DOHH2 (cell line): ENCODE results near the gene KCTD15.

Experiments
- EZH2phosphoT487 ChIP-seq: fragments of 200-600 bp; sonication (generic); IDR thresholded peaks from 2 replicates; pipeline ENCODE4 v1.6.1; 2017; ENCODE audit warnings: borderline replicate concordance, mild to moderate bottlenecking, antibody characterized with exemption, low read length, moderate library complexity, mixed read lengths
- TF ChIP-seq, protein P1 (sequence below): fragments of 200-600 bp; sonication (generic); IDR thresholded peaks from one replicate; pipeline ENCODE4 v1.5.1; 2014; ENCODE audit warnings: antibody characterized with exemption, mild to moderate bottlenecking, low read depth, low read length; ENCODE audit not compliant: poor library complexity, severe bottlenecking

DNA sequence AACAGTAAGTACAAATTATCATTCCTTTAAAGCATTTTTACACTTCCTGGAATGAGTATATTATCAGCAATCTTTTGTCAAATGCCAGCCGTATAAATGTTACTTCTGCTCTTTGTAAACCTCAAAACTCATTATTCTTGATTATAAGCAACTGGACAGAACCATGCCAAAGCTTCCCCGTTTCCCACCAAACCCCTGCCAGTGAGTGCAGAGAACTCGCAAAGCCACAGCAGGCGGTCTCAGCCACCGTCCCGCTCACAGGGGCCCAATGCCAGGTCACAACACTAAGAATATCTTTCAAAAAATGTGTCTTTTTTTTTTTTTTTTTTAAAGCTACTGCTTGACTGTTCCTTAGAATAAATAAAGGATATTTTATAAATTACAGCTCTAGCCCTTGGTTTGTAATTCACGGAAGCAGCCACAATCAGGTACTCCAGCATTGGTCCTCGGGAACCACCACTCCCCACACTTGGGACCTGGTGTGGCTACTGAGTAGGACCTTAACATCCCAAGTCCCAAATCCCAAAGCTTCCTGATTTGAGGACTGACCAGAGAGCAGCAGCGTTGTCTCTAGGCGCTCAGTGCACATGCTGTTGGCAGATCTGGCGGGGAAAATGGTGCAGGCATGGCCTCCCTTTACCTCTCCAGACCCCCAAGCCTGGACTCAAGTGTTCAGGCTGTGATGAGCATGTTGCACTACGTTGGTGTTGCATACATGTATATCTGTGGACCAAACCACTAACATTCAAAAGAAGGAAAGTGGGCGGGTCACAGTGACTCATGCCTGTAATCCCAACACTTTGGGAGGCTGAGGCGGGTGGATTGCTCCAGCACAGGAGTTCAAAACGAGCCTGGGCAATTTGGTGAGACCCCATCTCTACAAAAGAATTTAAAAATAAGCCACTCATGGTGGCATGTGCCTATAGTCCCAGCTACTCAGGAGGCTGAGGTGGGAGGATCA is 19.0 kb downstream of the KCTD15 start:
- TF ChIP-seq, protein P1, sequence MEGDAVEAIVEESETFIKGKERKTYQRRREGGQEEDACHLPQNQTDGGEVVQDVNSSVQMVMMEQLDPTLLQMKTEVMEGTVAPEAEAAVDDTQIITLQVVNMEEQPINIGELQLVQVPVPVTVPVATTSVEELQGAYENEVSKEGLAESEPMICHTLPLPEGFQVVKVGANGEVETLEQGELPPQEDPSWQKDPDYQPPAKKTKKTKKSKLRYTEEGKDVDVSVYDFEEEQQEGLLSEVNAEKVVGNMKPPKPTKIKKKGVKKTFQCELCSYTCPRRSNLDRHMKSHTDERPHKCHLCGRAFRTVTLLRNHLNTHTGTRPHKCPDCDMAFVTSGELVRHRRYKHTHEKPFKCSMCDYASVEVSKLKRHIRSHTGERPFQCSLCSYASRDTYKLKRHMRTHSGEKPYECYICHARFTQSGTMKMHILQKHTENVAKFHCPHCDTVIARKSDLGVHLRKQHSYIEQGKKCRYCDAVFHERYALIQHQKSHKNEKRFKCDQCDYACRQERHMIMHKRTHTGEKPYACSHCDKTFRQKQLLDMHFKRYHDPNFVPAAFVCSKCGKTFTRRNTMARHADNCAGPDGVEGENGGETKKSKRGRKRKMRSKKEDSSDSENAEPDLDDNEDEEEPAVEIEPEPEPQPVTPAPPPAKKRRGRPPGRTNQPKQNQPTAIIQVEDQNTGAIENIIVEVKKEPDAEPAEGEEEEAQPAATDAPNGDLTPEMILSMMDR = no peak
- TF ChIP-seq EZH2phosphoT487 = no peak
